NT2/D1 (cell line): ENCODE measurements around the gene PKHD1.

Experiments
- YY1 ChIP-seq: IDR thresholded peaks from 2 replicates; pipeline ENCODE4 v1.6.1; 2011; ENCODE audit not compliant: insufficient read length, insufficient read depth
- ZNF274 ChIP-seq: IDR thresholded peaks from 2 replicates; pipeline ENCODE4 v1.6.1; 2011; ENCODE audit warnings: mild to moderate bottlenecking, low read depth, low read length

GRCh38 chr6:52074155-52074554, 13.3 kb downstream of the PKHD1 start:
- TF ChIP-seq ZNF274 (no peak), YY1 (no peak)
